A204.1 (cell line): Measurements from ENCODE around the gene ALAS1.

Experiments
- FAIRE-seq: peaks from 2 replicates; lab custom pipeline; 2012; peaks lifted over from hg19 to GRCh38; lab: Jason Lieb, UNC

Gene ALAS1

GRCh38 chr3:52253314-52254304, 55.6 kb downstream of the ALAS1 start:
- FAIRE-seq, result no peak

DNA sequence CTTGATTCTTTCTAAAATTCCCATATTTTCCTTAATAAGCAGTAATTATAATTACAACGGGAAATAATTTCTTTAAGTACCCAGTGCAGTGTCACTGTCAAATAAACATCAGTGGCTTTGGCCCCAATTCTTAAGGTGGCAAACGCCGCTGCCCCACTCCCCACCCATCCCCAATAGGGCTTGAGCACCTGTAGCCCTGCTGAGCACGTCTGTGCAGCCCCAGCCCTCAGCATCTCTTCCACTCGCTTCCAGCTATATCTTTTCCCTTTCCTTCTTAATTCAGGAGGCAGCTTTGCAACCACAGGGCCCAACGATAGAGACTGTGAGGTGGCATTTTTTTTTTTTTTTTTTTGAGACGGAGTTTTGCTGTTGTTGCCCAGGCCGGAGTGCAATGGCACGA, 56.6 kb downstream of the ALAS1 start:
- no peak for FAIRE-seq

GRCh38 chr3:52256159-52256558, 58.2 kb downstream of the ALAS1 start:
- FAIRE-seq, result no peak

DNA sequence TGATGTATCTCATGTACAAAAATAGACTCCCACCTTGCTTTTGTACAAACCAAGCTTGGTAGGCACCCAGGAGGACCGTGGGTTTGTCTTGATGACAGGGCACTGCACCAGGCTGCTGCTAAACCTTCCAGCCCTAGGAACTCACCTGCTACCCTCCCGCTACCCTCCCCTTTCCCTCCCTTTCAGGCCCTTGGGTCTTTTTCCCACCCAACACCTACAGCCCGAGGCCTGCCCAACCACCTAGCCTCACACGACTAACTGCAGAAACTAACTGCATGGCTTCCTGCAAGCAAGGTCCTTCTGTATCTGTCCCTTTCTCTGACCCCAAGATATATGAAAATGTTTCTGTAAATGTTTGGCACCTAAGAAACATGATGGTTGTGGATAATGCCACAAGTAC, 58.7 kb downstream of the ALAS1 start:
- FAIRE-seq, result no peak

- FAIRE-seq, result no peak
Observed at GRCh38 chr3:52257911-52258310, 60.0 kb downstream of the ALAS1 start.

DNA sequence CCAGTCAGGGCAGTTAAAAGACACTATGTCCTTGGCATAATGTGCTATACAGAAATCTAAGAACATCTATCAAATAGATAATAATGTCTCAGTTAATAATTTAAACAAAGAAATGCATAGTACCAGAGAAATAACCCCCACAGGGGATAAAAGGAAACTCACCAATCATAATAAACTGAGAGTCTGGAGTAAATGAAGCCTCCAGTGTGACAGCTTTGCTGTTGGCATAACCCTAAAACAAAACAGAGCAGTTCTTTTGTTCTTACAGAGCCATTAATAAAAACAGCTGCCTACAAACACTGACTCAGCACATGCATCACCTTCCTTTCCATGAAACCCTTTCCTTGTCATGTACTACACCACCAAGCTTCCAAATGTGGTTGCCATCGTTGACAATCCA, 61.1 kb downstream of the ALAS1 start:
- FAIRE-seq, result no peak

- FAIRE-seq, result no peak
Observed at GRCh38 chr3:52259448-52259847, 61.5 kb downstream of the ALAS1 start.

- FAIRE-seq, result no peak
Observed at GRCh38 chr3:52262447-52262846, 64.5 kb downstream of the ALAS1 start.
